22Rv1 (cell line): Measurements from ENCODE around the gene EIF4ENIF1.
A peak's percentile ranks its signal among the peaks of the same experiment; 100 is the strongest.
"Not testable (repeated sequence)": the region's sequence is repeated elsewhere in the genome, so short reads cannot be mapped to it uniquely, and the experiment has no call there.

ENCODE experiments used
- H3K27ac ChIP-seq: fragments of 450-650 bp; 2 replicates; pipeline ENCODE4 v1.5.1; 2017
- CTCF ChIP-seq: fragments of 450-650 bp; IDR thresholded peaks from 2 replicates; pipeline ENCODE4 v1.5.1; 2017; ENCODE audit warnings: mild to moderate bottlenecking
- ZFX ChIP-seq: fragments of 450-650 bp; IDR thresholded peaks from 2 replicates; pipeline ENCODE4 v1.6.1; 2017; ENCODE audit warnings: antibody characterized with exemption, borderline replicate concordance

Gene EIF4ENIF1

GRCh38 chr22:31488988-31489617 lies 539 bp downstream of the EIF4ENIF1 start:
- TF ChIP-seq ZFX (no peak), CTCF (no peak)
- peak overlapping the region; percentile 90 for H3K27ac ChIP-seq

DNA sequence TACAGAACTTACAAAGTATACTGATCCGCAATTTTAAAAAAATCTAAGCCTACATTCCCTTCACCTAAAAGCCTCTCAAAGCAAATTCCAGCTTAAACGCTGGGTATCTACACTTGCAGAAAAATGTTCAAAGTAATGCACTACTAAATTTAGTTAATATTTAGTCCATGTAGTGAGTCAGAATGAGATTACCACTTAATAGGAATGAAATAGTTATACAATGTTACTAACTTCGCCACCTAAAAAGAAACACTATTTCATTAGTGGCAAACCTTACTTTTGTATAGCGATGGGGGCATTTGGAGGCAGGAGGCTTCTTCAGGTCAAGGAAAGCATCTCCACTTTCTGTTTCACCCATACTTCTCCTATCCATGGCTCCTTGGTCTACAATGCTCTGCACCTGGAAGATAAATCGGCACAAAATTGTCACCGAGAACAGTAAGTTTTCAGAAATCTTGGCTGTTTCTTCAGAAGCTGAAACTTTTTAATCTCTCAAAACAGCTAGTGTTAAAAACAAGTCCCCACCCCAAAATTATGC lies 1.2 kb downstream of the EIF4ENIF1 start:
- peak overlapping the region; percentile 90; the same call in 1 of the 2 replicates for H3K27ac ChIP-seq

GRCh38 chr22:31486951-31487350 lies 2.7 kb downstream of the EIF4ENIF1 start:
- TF ChIP-seq CTCF (no peak), ZFX (no peak)
- H3K27ac ChIP-seq, result no peak overlapping the region

More for the DNA sequence above, 1.2 kb downstream of the EIF4ENIF1 start:
- TF ChIP-seq ZFX (no peak), CTCF (no peak)

DNA sequence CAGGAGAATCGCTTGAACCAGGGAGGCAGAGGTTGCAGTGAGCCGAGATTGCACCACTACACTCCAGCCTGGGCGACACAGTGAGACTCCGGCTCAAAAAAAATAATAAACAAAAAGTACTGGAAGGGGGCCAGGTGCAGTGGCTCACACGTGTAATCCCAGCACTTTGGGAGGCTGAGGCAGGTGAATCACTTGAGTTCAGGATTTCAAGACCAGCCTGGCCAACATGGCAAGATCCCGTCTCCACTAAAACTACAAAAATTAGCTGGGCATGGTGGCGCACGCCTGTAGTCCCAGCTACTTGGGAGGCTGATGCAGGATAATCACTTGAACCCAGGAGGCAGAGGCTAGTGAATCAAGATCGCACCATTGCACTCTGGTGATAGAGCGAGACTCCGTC lies 3.3 kb downstream of the EIF4ENIF1 start:
- H3K27ac ChIP-seq, result not testable (repeated sequence)

DNA sequence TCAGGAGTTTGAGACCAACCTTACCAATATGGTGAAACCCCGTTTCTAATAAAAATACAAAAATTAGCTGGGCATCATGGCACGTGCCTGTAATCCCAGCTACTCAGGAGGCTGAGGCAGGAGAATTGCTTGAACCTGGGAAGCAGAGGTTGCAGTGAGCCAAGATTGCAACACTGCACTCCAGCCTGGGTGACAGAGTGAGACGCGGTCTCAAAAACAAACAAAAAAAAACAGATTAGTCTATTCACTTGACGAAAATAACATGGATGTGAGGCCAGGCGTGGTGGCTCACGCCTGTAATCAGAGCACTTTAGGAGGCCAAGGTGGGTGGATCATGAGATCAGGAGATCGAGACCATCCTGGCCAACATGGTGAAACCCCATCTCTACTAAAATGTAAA lies 7.2 kb downstream of the EIF4ENIF1 start:
- not testable (repeated sequence) for H3K27ac ChIP-seq

DNA sequence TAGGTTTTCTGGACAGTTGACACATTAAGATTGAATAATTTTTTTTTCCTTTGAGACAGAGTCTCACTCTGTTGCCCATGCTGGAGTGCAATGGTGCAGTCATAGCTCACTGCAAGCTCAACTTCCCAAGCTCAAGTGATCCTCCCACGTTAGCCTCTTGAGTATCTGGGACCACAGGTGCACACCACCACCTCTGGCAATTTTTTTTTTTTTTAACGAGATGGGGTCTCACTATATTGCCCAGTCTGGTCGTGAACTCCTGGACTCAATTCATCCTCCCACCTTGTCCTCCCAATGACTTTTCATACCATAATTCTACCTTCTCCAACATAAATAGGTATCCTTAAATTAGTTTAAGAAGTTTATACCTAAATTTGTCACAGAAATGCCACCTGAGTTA lies 8.5 kb downstream of the EIF4ENIF1 start:
- TF ChIP-seq CTCF, result no peak
- TF ChIP-seq ZFX, result no peak
- no peak overlapping the region for H3K27ac ChIP-seq

GRCh38 chr22:31477329-31477728 lies 12.3 kb downstream of the EIF4ENIF1 start:
- H3K27ac ChIP-seq, result no peak overlapping the region
- TF ChIP-seq CTCF (no peak), ZFX (no peak)

- TF ChIP-seq ZFX, result no peak
- no peak for TF ChIP-seq CTCF
- H3K27ac ChIP-seq, result no peak overlapping the region
These were observed 13.8 kb downstream of the EIF4ENIF1 start for GRCh38 chr22:31475800-31476199.
